ENCODE results near the gene BFSP2.
"Not testable (repeated sequence)": the region's sequence is repeated elsewhere in the genome, so short reads cannot be mapped to it uniquely, and the experiment has no call there.

The BFSP2 gene

DNA sequence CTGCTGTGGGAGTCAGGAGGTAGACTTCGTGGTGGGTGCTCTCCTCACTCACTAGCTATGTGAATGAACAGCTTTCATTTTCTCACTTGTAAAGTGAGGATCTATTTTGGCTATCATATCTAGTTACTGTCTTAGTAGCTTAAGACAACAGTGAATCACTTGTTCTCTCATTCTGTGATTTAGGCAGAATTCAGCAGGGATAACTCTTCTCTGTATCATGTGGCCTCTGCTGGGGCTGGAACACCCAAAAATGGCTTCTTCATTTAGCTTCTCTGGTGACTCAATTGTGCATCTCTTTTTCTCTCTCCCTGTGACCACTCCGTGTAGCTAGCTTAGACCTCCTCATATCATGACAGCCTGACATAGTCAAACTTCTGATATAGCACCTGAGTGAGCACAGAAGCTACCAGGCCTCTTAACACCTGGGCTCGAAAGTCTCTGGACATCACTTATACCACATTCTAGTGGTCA, 68.4 kb downstream of the BFSP2 start:
- TF ChIP-seq, protein P1, sequence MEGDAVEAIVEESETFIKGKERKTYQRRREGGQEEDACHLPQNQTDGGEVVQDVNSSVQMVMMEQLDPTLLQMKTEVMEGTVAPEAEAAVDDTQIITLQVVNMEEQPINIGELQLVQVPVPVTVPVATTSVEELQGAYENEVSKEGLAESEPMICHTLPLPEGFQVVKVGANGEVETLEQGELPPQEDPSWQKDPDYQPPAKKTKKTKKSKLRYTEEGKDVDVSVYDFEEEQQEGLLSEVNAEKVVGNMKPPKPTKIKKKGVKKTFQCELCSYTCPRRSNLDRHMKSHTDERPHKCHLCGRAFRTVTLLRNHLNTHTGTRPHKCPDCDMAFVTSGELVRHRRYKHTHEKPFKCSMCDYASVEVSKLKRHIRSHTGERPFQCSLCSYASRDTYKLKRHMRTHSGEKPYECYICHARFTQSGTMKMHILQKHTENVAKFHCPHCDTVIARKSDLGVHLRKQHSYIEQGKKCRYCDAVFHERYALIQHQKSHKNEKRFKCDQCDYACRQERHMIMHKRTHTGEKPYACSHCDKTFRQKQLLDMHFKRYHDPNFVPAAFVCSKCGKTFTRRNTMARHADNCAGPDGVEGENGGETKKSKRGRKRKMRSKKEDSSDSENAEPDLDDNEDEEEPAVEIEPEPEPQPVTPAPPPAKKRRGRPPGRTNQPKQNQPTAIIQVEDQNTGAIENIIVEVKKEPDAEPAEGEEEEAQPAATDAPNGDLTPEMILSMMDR (IDR thresholded peaks at IDR 0.05; ENCODE audit: borderline replicate concordance, insufficient read depth, low read depth, low read length), result no peak
- no peak overlapping the region for H3K4me3 ChIP-seq (ENCODE audit: low read depth, low read length)

DNA sequence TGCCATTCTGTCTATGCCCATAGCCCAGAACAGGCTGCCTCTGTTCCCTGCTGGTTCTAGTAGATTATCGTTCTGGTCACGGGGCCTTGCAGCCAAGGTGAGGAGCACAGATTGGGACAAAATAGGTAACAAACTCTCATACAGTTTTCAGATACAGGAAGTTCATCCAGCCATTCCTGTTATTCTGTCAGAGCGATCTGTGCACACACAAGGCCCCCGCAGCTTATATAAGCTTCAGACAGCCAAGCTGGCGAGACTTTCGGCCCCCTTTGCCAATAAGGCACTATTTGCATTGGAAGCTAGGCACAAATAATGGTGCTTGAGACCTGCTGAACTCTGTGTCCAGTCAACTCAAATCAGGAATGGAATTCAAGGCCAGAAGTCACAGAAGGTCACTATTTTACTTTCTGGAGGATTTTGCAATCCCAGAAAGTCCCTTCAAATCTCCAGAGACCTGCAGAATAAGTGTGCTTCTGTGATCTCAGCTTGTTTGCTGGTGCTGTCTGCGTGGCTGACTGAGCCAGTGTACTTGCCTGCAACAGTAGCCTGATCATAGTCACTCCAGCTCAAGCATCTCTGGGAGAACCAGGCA, 69.4 kb downstream of the BFSP2 start:
- TF ChIP-seq, protein P1 (IDR thresholded peaks at IDR 0.05; ENCODE audit: borderline replicate concordance, insufficient read depth, low read depth, low read length), result no peak
- no peak overlapping the region for H3K4me3 ChIP-seq (ENCODE audit: low read depth, low read length)

DNA sequence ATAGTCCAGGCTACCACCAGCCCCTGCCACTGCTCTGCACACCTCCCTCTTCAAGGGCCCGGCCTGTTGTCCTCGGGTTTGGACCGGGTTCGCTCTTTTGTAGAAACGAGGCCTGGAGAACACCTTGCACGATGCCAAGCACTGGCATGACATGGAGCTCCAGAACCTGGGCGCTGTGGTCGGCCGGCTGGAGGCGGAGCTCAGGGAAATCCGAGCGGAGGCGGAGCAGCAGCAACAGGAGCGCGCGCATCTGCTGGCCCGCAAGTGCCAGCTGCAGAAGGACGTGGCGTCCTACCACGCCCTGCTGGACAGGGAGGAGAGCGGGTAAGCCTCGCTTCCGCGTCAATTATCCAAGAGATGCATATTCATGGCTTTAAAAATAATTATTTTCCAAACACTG, 72.4 kb downstream of the BFSP2 start:
- H3K4me3 ChIP-seq (ENCODE audit: low read depth, low read length), result no peak overlapping the region
- TF ChIP-seq, protein P1 (IDR thresholded peaks at IDR 0.05; ENCODE audit: borderline replicate concordance, insufficient read depth, low read depth, low read length), result no peak

DNA sequence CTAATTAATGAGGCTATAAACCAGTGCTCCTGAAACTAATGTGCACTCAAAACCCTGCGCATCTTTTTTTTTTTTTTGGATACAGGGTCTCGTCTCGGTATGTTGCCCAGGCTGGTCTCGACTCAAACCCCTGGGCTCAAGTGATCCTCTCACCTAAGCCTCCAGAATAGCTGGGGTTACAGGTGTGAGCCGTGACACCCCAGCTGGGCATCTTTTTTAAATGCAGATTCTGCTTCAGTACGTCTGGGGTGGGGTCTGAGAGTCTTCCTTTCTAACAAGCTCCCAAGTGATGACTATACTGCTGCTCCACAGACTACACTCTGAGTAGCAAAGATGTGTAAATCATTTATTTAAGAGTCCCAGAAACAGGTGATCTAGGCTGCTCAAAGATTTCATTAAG, 73.0 kb downstream of the BFSP2 start:
- no peak overlapping the region for H3K4me3 ChIP-seq (ENCODE audit: low read depth, low read length)
- TF ChIP-seq, protein P1 (IDR thresholded peaks at IDR 0.05; ENCODE audit: borderline replicate concordance, insufficient read depth, low read depth, low read length), result no peak

DNA sequence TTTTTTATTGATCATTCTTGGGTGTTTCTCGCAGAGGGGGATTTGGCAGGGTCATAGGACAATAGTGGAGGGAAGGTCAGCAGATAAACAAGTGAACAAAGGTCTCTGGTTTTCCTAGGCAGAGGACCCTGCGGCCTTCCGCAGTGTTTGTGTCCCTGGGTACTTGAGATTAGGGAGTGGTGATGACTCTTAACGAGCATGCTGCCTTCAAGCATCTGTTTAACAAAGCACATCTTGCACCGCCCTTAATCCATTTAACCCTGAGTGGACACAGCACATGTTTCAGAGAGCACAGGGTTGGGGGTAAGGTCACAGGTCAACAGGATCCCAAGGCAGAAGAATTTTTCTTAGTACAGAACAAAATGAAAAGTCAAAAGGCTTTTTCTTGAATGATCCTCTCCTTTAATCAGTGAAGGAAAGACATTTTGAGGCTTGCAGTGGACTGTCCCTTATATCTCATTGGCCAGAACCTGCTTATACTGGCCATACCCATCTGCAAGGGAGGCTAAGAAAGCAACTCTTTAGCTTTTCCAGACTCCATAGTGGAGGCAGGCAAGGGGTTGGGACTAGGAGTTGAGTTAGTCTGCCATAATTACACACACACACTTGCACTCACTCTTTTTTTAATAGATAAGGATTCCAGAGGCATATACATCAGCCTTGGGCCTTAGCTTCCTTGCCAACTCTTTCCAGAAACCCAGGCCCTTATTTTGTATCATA, 73.8 kb downstream of the BFSP2 start:
- H3K4me3 ChIP-seq (ENCODE audit: low read depth, low read length), result not testable (repeated sequence)

DNA sequence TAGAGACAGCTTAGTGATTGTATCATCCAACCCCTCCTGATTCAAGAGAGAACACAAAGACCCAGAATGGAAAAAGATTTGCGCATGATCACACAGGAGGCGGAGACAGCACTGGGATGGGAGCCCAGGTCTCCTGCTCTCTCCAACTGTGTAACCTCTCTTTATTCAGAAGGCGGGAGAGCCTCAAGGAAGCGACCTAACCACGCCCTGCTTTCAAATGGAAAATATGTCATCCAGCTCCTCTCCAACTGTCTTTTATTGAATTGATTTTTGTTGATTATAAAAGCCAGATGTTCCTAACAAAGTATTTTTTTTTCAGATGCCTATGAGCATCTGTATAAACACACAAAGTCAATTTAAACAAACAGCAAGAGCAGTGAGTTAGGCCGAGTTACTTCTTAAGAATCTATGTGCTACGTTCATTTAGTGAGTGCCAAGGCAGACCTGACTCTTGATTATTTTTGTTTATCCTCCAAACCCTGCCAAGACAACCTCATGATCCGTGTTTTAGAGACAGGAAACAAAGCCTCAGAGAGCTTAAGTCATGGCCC, 74.5 kb downstream of the BFSP2 start:
- no peak overlapping the region for H3K4me3 ChIP-seq (ENCODE audit: low read depth, low read length)
- TF ChIP-seq, protein P1 (IDR thresholded peaks at IDR 0.05; ENCODE audit: borderline replicate concordance, insufficient read depth, low read depth, low read length), result no peak

DNA sequence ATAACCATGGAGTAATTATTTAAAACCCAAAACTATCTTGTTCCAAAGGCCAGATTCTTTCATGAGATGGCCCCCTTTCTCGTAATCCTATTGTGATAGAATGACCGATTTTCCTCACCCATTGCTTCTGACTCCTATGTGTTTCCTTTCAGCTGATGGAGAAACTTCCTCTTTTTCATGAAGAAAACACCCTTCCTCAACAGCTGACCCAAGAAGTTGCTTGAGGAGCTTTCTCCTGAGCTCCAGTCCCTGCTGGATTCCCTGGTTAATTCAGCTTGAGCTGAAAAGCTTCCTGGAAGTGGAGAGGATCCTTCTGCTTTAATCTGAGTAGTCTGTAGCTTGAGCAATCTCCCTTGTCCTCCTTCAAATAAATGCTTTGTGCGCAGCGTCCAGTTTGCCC, 75.0 kb downstream of the BFSP2 start:
- TF ChIP-seq, protein P1 (IDR thresholded peaks at IDR 0.05; ENCODE audit: borderline replicate concordance, insufficient read depth, low read depth, low read length), result no peak
- H3K4me3 ChIP-seq (ENCODE audit: low read depth, low read length), result no peak overlapping the region

Data from GM12875 (cell line).